Osteocyte (in vitro differentiated cells): ENCODE results near the gene OTOS. TPM values are rescaled to one million over a fixed set of nuclear protein-coding genes. Genes with fewer than 3 reads are reported as not detected.

Source experiments
- DNase-seq: peaks from one replicate; pipeline ENCODE4 v3.0.0; 2021; ENCODE audit warnings: mixed read lengths; ENCODE audit not compliant: unreplicated experiment; ENCODE audit errors: extremely low spot score
- H3K27ac Mint-ChIP-seq: one replicate; pipeline ENCODE4 v1.8.0; 2021; ENCODE audit warnings: mild to moderate bottlenecking, mixed read lengths; ENCODE audit not compliant: unreplicated experiment
- H3K27me3 Mint-ChIP-seq: one replicate; pipeline ENCODE4 v1.8.0; 2021; ENCODE audit warnings: mixed read lengths; ENCODE audit not compliant: unreplicated experiment
- H3K36me3 Mint-ChIP-seq: one replicate; pipeline ENCODE4 v1.8.0; 2021; ENCODE audit warnings: mixed read lengths; ENCODE audit not compliant: unreplicated experiment
- H3K4me1 Mint-ChIP-seq: one replicate; pipeline ENCODE4 v1.8.0; 2021; ENCODE audit warnings: mixed read lengths; ENCODE audit not compliant: unreplicated experiment
- H3K4me3 Mint-ChIP-seq: one replicate; pipeline ENCODE4 v1.8.0; 2021; ENCODE audit warnings: mild to moderate bottlenecking, moderate library complexity, mixed read lengths; ENCODE audit not compliant: unreplicated experiment
- H3K9me3 Mint-ChIP-seq: one replicate; pipeline ENCODE4 v1.8.0; 2021; ENCODE audit warnings: mixed read lengths; ENCODE audit not compliant: unreplicated experiment
- total RNA-seq: library from RNA; stranded (reverse); gene quantifications from 2 replicates; pipeline ENCODE4 v1.2.1, GENCODE V29; 2021
- TF ChIP-seq, protein P1 (sequence below): fragments of 200-600 bp; sonication (generic); IDR thresholded peaks from 2 replicates; pipeline ENCODE4 v1.5.0; 2021; ENCODE audit warnings: antibody characterized with exemption, mild to moderate bottlenecking, moderate library complexity

Gene OTOS
- total RNA-seq, 1 donor from 2014 or later = not detected

DNA sequence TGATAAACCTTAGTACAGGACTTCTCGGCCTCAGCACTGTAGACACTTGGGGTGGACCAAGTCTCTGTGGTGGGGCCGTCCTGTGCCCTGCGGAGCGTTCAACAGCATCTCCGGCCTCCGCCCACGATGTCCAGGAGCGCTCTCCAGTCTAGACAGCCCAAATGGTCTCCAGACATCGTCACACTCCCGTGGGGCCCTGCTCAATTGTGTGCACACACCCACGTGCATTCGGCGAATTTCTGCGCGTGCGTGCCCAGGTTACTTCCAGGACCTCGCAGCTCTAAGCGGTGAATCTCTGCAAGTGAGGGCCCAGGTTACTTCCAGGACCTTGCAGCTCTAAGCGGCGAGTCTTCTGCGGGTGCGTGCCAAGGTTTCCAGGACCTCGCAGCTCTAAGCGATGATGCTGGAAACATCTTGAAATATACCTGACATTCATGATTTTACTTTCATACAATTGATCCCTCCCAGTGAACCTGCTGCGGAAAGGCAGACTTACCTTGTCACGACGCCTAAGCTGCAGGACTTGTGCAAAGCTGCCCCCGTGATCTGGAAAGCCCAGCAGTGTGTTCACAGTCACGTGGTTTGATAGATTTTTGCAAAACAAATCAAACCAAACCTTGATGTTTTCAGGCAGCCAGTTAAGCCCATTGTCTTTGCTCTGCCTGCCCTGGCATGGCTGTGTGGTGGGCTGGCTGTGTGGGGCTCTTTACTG lies 16.1 kb upstream of the OTOS start:
- TF ChIP-seq, protein P1, sequence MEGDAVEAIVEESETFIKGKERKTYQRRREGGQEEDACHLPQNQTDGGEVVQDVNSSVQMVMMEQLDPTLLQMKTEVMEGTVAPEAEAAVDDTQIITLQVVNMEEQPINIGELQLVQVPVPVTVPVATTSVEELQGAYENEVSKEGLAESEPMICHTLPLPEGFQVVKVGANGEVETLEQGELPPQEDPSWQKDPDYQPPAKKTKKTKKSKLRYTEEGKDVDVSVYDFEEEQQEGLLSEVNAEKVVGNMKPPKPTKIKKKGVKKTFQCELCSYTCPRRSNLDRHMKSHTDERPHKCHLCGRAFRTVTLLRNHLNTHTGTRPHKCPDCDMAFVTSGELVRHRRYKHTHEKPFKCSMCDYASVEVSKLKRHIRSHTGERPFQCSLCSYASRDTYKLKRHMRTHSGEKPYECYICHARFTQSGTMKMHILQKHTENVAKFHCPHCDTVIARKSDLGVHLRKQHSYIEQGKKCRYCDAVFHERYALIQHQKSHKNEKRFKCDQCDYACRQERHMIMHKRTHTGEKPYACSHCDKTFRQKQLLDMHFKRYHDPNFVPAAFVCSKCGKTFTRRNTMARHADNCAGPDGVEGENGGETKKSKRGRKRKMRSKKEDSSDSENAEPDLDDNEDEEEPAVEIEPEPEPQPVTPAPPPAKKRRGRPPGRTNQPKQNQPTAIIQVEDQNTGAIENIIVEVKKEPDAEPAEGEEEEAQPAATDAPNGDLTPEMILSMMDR = no peak
- peaks cover 6% of the 10 kb centered on the region for H3K9me3 Mint-ChIP-seq
- H3K27ac Mint-ChIP-seq = no peak overlapping the region
- H3K4me3 Mint-ChIP-seq = no peak overlapping the region
- DNase-seq = no peak
- H3K27me3 Mint-ChIP-seq = peaks cover 19% of the 10 kb centered on the region
- no peaks in the 10 kb centered on the region for H3K36me3 Mint-ChIP-seq
- no peaks in the 10 kb centered on the region for H3K4me1 Mint-ChIP-seq

DNA sequence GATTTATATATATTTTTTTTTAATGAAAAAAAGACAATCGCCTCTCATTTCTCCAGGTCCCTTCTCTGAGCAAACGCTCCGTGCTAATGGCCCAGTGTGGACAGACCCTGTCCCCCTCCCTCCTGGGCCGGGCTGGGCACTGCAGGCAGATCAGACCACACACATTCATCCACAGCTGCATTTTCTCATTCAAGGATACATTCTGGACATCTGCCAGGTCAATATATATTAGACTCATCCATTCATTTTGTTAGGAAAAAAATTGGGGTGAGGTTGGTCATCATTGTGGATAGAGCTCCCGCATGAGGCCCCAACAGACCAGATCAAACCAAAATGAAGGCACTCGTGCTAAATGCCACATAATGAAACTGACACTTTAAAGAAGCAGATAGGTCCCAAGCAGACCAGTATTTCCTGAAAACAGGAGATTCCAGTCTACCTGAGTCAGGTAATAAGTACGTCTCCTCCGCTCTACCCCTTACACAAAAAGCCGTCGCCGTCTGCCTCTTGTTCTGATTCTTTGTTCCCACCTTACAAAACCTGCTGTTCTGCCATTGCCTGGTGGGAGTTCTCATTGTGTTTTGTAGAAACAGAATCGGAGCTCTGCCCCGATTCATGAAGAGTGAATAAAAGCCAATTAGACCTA lies 15.4 kb upstream of the OTOS start:
- Mint-ChIP-seq H3K9me3 (peaks cover 6% of the 10 kb centered on the region), H3K27ac (no peak overlapping the region), H3K4me1 (no peaks in the 10 kb centered on the region), H3K36me3 (no peaks in the 10 kb centered on the region), H3K27me3 (peaks cover 23% of the 10 kb centered on the region), H3K4me3 (no peak overlapping the region)
- TF ChIP-seq, protein P1 = no peak
- DNase-seq = no peak

DNA sequence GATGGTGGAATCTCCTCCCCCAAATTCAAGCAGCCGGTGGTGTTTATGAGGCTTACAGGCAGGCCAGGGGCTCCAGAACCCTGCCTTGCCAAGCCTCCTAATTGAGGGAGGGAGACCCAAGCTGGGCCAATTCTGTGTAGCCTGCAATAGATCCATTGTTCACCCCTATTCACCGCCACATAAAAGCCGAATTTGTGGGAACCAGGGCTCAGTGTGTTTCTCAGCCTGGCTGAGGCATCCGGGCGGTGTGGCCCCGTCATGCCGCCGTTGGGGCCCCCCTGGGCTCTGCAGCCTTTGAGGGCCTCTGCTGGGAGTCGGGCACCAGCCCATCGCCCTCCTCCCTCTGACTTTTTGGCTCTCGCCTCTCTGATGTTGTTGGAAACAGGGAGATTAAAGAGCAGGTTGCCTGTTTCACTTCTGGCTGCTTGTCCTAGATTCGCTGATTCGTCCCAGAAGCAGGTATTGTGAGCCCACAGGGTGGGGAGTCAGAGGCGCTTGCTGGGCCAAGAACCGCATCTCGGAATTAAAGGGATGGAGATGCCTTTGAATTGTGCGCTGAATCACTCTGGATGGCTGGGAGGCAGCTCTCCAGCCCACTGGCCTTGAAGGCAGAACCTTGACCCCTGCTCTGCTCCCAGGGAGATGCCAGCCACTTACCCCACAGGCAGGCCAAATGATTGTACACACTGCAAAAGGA lies 14.7 kb upstream of the OTOS start:
- no peak for DNase-seq
- Mint-ChIP-seq H3K27ac (no peak overlapping the region), H3K4me1 (no peaks in the 10 kb centered on the region), H3K27me3 (peaks cover 23% of the 10 kb centered on the region), H3K36me3 (no peaks in the 10 kb centered on the region), H3K9me3 (peaks cover 6% of the 10 kb centered on the region), H3K4me3 (no peak overlapping the region)
- TF ChIP-seq, protein P1 = no peak

DNA sequence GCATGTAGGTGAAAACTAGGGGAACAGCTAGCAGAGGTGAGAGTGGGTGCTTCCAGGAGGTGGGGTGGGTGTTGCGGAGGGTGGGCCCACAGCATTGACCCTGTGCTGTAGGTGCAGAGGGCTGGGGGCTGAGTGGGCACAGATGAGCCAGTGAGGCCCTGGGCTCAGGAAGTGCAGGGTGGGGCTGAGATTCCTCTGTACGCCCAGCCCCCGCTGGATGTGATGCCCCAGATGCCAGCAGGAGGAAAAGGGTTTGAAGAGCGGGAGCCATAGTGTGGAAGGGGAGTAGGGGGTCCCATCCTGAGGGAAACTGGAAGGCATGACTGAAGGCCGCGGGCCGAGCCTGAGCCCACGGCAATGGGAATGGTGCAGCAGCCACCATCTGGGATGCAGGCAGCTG lies 14.1 kb upstream of the OTOS start:
- no peak for DNase-seq
- Mint-ChIP-seq H3K27me3 (peaks cover 23% of the 10 kb centered on the region), H3K4me1 (no peaks in the 10 kb centered on the region), H3K4me3 (no peak overlapping the region), H3K36me3 (no peaks in the 10 kb centered on the region), H3K9me3 (peaks cover 6% of the 10 kb centered on the region), H3K27ac (no peak overlapping the region)
- TF ChIP-seq, protein P1 = no peak

DNA sequence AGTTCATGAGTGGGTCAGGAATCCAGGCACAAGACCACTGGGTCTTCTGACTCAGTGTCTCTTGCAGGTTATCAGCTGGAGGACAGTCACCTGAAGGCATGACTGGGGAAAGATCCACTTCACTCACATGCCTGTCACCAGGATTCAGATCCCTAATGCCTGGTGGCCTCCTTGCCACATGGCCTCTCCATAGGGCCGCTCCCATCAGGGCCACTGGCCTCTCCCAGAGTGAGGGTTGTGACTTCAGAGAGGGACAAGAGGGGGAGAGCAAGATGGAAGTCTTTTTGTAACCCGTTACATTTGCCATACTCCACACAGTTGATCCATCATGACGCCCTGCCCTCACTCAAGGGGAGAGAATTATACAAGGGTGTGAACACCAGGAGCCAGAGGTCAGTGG lies 13.0 kb upstream of the OTOS start:
- Mint-ChIP-seq H3K36me3 (no peaks in the 10 kb centered on the region), H3K9me3 (peaks cover 6% of the 10 kb centered on the region), H3K27ac (no peak overlapping the region), H3K4me1 (no peaks in the 10 kb centered on the region), H3K4me3 (no peak overlapping the region), H3K27me3 (peaks cover 23% of the 10 kb centered on the region)
- no peak for DNase-seq
- TF ChIP-seq, protein P1 = no peak
